ENCODE results near the gene ADCK1.

ADCK1 gene

DNA sequence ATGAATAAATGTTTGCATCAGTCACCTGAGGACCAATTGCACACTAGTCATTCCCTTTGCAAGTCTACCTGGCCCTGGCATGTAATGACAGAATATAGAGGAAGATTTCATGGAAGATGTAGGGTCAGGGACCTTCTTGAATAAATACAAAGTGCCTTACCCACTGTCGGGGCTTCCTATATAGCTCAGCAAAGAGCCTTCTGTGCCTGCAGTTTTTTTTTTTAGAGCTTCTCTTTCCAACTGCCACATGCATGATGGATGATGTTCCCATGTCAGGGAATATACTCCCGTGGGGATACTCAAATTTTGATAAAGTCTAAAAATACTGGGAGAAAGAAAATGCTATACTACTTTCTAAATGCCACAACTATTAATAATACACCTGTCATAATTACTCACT, 176.7 kb downstream of the ADCK1 start:
- Histone ChIP-seq H2BK120ac (ENCODE audit: insufficient read depth, low read length, poor library complexity) (no peak overlapping the region), H4K8ac (ENCODE audit: low read depth, low read length) (no peak overlapping the region), H3K9ac (ENCODE audit: low read length) (no peak overlapping the region), H2AFZ (ENCODE audit: insufficient read depth, low read length, poor library complexity) (no peak overlapping the region), H3K27me3 (ENCODE audit: insufficient read depth, low read length) (no peaks in the 10 kb centered on the region), H4K12ac (ENCODE audit: low read depth, low read length) (no peak overlapping the region), H3K36me3 (ENCODE audit: control insufficient read depth in 1 of 2, insufficient read depth in 2 of 2, low read length in 2 of 2) (no peaks in the 10 kb centered on the region), H2BK5ac (ENCODE audit: low read depth, low read length, poor library complexity) (no peak overlapping the region), H3K4me3 (ENCODE audit: low read depth, low read length) (no peak overlapping the region), H4K91ac (ENCODE audit: low read depth, low read length) (no peak overlapping the region), H3K4ac (ENCODE audit: low read depth, low read length) (no peak overlapping the region), H3K23ac (ENCODE audit: low read length) (no peak overlapping the region), H3K9me3 (ENCODE audit: insufficient read depth, low read depth, low read length) (no peaks in the 10 kb centered on the region), H3K27ac (ENCODE audit: low read depth, low read length) (no peak overlapping the region), H3K14ac (ENCODE audit: low read length) (no peak overlapping the region), H2BK12ac (ENCODE audit: low read length) (no peak overlapping the region), H3K79me2 (ENCODE audit: control insufficient read depth, insufficient read depth, low read length, poor library complexity) (no peaks in the 10 kb centered on the region), H3K79me1 (ENCODE audit: low read length) (no peaks in the 10 kb centered on the region), H3K18ac (ENCODE audit: low read length) (no peak overlapping the region), H3K4me1 (ENCODE audit: control insufficient read depth in 1 of 2, insufficient read depth in 2 of 2, low read length in 2 of 2) (peaks cover 0 to 8% of the 10 kb centered on the region in 2 experiments), H3K4me2 (ENCODE audit: low read length) (no peak overlapping the region), H2AK5ac (ENCODE audit: low read length) (no peak overlapping the region)
- WGBS (ENCODE audit: extremely low coverage, insufficient coverage, insufficient read length): no CpG with 5 or more reads among the region's 2 CpGs
- DNase-seq: no peak

- Histone ChIP-seq H3K14ac (ENCODE audit: low read length) (no peak overlapping the region), H2BK12ac (ENCODE audit: low read length) (no peak overlapping the region), H2BK120ac (ENCODE audit: insufficient read depth, low read length, poor library complexity) (no peak overlapping the region), H3K9ac (ENCODE audit: low read length) (no peak overlapping the region), H4K12ac (ENCODE audit: low read depth, low read length) (no peak overlapping the region), H3K9me3 (ENCODE audit: insufficient read depth, low read depth, low read length) (no peaks in the 10 kb centered on the region), H3K23ac (ENCODE audit: low read length) (no peak overlapping the region), H3K18ac (ENCODE audit: low read length) (no peak overlapping the region), H4K8ac (ENCODE audit: low read depth, low read length) (no peak overlapping the region), H3K4me1 (ENCODE audit: control insufficient read depth in 1 of 2, insufficient read depth in 2 of 2, low read length in 2 of 2) (peaks cover 0 to 8% of the 10 kb centered on the region in 2 experiments), H3K79me2 (ENCODE audit: control insufficient read depth, insufficient read depth, low read length, poor library complexity) (no peaks in the 10 kb centered on the region), H3K4ac (ENCODE audit: low read depth, low read length) (no peak overlapping the region), H3K27me3 (ENCODE audit: insufficient read depth, low read length) (no peaks in the 10 kb centered on the region), H3K4me3 (ENCODE audit: low read depth, low read length) (no peak overlapping the region), H3K36me3 (ENCODE audit: control insufficient read depth in 1 of 2, insufficient read depth in 2 of 2, low read length in 2 of 2) (no peaks in the 10 kb centered on the region), H3K4me2 (ENCODE audit: low read length) (no peak overlapping the region), H4K91ac (ENCODE audit: low read depth, low read length) (no peak overlapping the region), H3K79me1 (ENCODE audit: low read length) (no peaks in the 10 kb centered on the region), H2AK5ac (ENCODE audit: low read length) (no peak overlapping the region), H3K27ac (ENCODE audit: low read depth, low read length) (no peak overlapping the region), H2AFZ (ENCODE audit: insufficient read depth, low read length, poor library complexity) (no peak overlapping the region), H2BK5ac (ENCODE audit: low read depth, low read length, poor library complexity) (no peak overlapping the region)
- no CpG with 5 or more reads among the region's 6 CpGs for WGBS (ENCODE audit: extremely low coverage, insufficient coverage, insufficient read length)
- no peak for DNase-seq
Measured at GRCh38 chr14:77979171-77979570, 179.3 kb downstream of the ADCK1 start.

DNA sequence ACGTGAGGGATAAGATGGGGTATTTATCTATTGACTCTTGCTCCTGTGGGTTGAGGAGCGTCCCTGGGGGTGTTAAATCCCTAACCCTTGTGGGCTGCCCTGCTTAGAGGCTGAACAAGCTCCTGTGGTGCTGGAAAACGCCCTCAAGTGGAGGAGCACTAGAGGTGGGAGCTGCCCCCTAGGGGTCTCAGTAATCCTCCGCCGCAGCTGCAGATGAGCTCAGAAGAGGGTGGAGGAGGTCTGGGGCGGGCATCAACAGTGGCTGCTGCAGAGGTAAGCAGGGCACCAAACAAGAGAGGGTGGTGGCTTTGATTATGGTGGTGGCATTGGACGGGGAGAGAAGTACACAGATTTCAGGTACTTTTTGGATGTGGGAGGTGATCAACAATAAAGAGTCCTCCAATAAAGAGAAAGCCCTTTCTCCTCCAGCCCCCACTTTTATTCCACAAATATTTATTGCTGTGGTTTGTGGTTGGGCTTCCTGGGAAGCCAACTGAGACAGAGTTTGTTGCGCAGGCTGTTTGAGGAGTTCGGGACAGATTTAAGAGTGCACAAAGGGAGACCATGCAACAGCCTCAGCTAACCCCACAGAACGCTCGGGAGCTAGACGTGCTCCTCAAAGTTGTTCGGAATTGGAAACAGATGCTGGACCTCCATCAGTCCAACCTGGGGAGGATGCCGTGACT, 179.9 kb downstream of the ADCK1 start:
- Histone ChIP-seq H3K18ac (ENCODE audit: low read length) (no peak overlapping the region), H3K9ac (ENCODE audit: low read length) (no peak overlapping the region), H4K8ac (ENCODE audit: low read depth, low read length) (no peak overlapping the region), H3K9me3 (ENCODE audit: insufficient read depth, low read depth, low read length) (no peaks in the 10 kb centered on the region), H3K4me2 (ENCODE audit: low read length) (no peak overlapping the region), H2BK12ac (ENCODE audit: low read length) (no peak overlapping the region), H3K14ac (ENCODE audit: low read length) (no peak overlapping the region), H3K27me3 (ENCODE audit: insufficient read depth, low read length) (no peaks in the 10 kb centered on the region), H2BK120ac (ENCODE audit: insufficient read depth, low read length, poor library complexity) (no peak overlapping the region), H2AFZ (ENCODE audit: insufficient read depth, low read length, poor library complexity) (no peak overlapping the region), H4K91ac (ENCODE audit: low read depth, low read length) (no peak overlapping the region), H3K79me1 (ENCODE audit: low read length) (no peaks in the 10 kb centered on the region), H3K79me2 (ENCODE audit: control insufficient read depth, insufficient read depth, low read length, poor library complexity) (no peaks in the 10 kb centered on the region), H3K4me3 (ENCODE audit: low read depth, low read length) (no peak overlapping the region), H3K27ac (ENCODE audit: low read depth, low read length) (no peak overlapping the region), H3K4ac (ENCODE audit: low read depth, low read length) (no peak overlapping the region), H2BK5ac (ENCODE audit: low read depth, low read length, poor library complexity) (no peak overlapping the region), H3K4me1 (ENCODE audit: control insufficient read depth in 1 of 2, insufficient read depth in 2 of 2, low read length in 2 of 2) (peaks cover 0 to 8% of the 10 kb centered on the region in 2 experiments), H3K23ac (ENCODE audit: low read length) (no peak overlapping the region), H2AK5ac (ENCODE audit: low read length) (no peak overlapping the region), H3K36me3 (ENCODE audit: control insufficient read depth in 1 of 2, insufficient read depth in 2 of 2, low read length in 2 of 2) (no peaks in the 10 kb centered on the region), H4K12ac (ENCODE audit: low read depth, low read length) (no peak overlapping the region)
- no CpG with 5 or more reads among the region's 14 CpGs for WGBS (ENCODE audit: extremely low coverage, insufficient coverage, insufficient read length)
- no peak for DNase-seq

DNA sequence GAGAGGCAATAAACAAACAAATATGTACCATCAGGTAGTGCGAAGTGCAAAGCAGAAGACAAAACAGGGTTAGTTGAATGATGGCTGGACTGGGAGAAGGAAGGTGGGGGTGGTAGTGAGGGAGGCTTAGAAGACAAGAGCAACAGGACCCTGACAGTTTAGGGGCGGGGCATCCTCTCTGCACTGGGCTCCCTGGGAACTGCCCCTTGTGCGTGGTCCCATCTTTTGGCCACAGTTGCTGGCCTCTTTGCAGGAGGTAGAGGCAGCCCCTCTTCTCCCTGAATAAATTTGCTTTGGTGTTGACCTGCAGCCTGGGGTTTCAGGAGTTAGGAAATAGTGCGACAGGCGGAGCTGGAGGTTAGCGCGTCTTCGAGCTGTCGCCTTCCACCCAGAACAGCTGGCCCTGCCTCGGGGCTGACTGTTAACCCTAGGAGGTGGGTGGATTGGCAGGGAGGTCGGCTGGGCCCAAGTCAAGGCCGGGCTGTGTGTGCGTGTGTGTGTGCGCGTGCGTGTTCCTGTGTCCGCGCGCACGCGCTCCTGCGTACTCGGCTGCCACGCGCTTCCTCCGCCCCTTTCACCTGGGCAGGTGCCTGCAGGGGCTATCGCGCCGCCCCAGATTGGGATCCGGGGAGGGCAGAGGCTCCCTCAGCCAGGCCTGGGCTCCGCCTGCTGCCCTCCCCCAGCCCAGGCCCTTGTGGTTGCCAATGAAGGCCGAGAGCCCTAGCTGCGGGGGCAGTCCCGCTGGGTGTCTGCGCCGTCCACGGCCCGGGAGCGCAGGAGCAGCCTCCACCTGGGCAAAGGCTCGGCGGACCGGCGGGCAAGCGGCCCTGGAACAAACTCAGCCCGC, 180.8 kb downstream of the ADCK1 start:
- no peak overlapping the region for H2BK5ac ChIP-seq (ENCODE audit: low read depth, low read length, poor library complexity)
- no peak overlapping the region for H2AK5ac ChIP-seq (ENCODE audit: low read length)
- H2BK12ac ChIP-seq (ENCODE audit: low read length): no peak overlapping the region
- H4K91ac ChIP-seq (ENCODE audit: low read depth, low read length): no peak overlapping the region
- peak overlapping the region; percentile 15 for H3K9ac ChIP-seq (ENCODE audit: low read length)
- no peak overlapping the region for H3K18ac ChIP-seq (ENCODE audit: low read length)
- no peak overlapping the region for H3K4ac ChIP-seq (ENCODE audit: low read depth, low read length)
- no peaks in the 10 kb centered on the region for H3K27me3 ChIP-seq (ENCODE audit: insufficient read depth, low read length)
- H3K36me3 ChIP-seq (ENCODE audit: control insufficient read depth in 1 of 2, insufficient read depth in 2 of 2, low read length in 2 of 2): no peaks in the 10 kb centered on the region
- no peak overlapping the region for H3K14ac ChIP-seq (ENCODE audit: low read length)
- H4K12ac ChIP-seq (ENCODE audit: low read depth, low read length): peak overlapping the region; percentile 21
- H3K23ac ChIP-seq (ENCODE audit: low read length): no peak overlapping the region
- peak in 1 of 2 donors; percentile 28 for DNase-seq
- H3K9me3 ChIP-seq (ENCODE audit: insufficient read depth, low read depth, low read length): no peaks in the 10 kb centered on the region
- H3K4me2 ChIP-seq (ENCODE audit: low read length): peak overlapping the region; percentile 77
- peak overlapping the region; percentile 60 for H3K4me3 ChIP-seq (ENCODE audit: low read depth, low read length)
- H3K27ac ChIP-seq (ENCODE audit: low read depth, low read length): no peak overlapping the region
- H3K79me2 ChIP-seq (ENCODE audit: control insufficient read depth, insufficient read depth, low read length, poor library complexity): no peaks in the 10 kb centered on the region
- no peaks in the 10 kb centered on the region for H3K79me1 ChIP-seq (ENCODE audit: low read length)
- peak overlapping the region; percentile 64 for H4K8ac ChIP-seq (ENCODE audit: low read depth, low read length)
- no CpG with 5 or more reads among the region's 45 CpGs for WGBS (ENCODE audit: extremely low coverage, insufficient coverage, insufficient read length)
- H2BK120ac ChIP-seq (ENCODE audit: insufficient read depth, low read length, poor library complexity): no peak overlapping the region
- H2AFZ ChIP-seq (ENCODE audit: insufficient read depth, low read length, poor library complexity): peak overlapping the region; percentile 12
- H3K4me1 ChIP-seq (ENCODE audit: control insufficient read depth in 1 of 2, insufficient read depth in 2 of 2, low read length in 2 of 2): peaks cover 0 to 8% of the 10 kb centered on the region in 2 experiments
